HK-2 (cell line): ENCODE measurements around the gene LRBA.
"Not testable (repeated sequence)": the region's sequence is repeated elsewhere in the genome, so short reads cannot be mapped to it uniquely, and the experiment has no call there.

ENCODE experiments used
- DNase-seq: peaks from one replicate; pipeline ENCODE4 v3.0.0-alpha.2; 2018; ENCODE audit not compliant: unreplicated experiment

Gene LRBA

GRCh38 chr4:150973626-150974251, 41.3 kb downstream of the LRBA start:
- DNase-seq = no peak

GRCh38 chr4:150972592-150972991, 42.5 kb downstream of the LRBA start:
- DNase-seq = no peak

- no peak for DNase-seq
Measured at GRCh38 chr4:150971901-150972300, 43.2 kb downstream of the LRBA start.

- no peak for DNase-seq
Measured at GRCh38 chr4:150970685-150971151, 44.4 kb downstream of the LRBA start.

GRCh38 chr4:150964754-150965153, 50.3 kb downstream of the LRBA start:
- no peak for DNase-seq

GRCh38 chr4:150963602-150964345, 51.3 kb downstream of the LRBA start:
- DNase-seq = not testable (repeated sequence)

GRCh38 chr4:150962245-150962644, 52.8 kb downstream of the LRBA start:
- DNase-seq = peak; percentile 41

- DNase-seq = no peak
Measured at GRCh38 chr4:150961566-150961965, 53.5 kb downstream of the LRBA start.

- DNase-seq = peak; percentile 46
Measured at GRCh38 chr4:150960818-150961217, 54.3 kb downstream of the LRBA start.

- no peak for DNase-seq
Measured at GRCh38 chr4:150960079-150960478, 55.0 kb downstream of the LRBA start.

- DNase-seq = not testable (repeated sequence)
Measured at GRCh38 chr4:150957981-150958380, 57.1 kb downstream of the LRBA start.

- DNase-seq = not testable (repeated sequence)
Measured at GRCh38 chr4:150957095-150957494, 58.0 kb downstream of the LRBA start.

GRCh38 chr4:150953916-150954315, 61.2 kb downstream of the LRBA start:
- DNase-seq = not testable (repeated sequence)

- no peak for DNase-seq
Measured at GRCh38 chr4:150952167-150952845, 62.8 kb downstream of the LRBA start.

GRCh38 chr4:150950657-150951288, 64.3 kb downstream of the LRBA start:
- no peak for DNase-seq

- no peak for DNase-seq
Measured at GRCh38 chr4:150949943-150950342, 65.1 kb downstream of the LRBA start.

GRCh38 chr4:150949342-150949741, 65.7 kb downstream of the LRBA start:
- no peak for DNase-seq

GRCh38 chr4:150948710-150949109, 66.4 kb downstream of the LRBA start:
- no peak for DNase-seq

- no peak for DNase-seq
Measured at GRCh38 chr4:150948074-150948473, 67.0 kb downstream of the LRBA start.

GRCh38 chr4:150944660-150945059, 70.4 kb downstream of the LRBA start:
- no peak for DNase-seq

GRCh38 chr4:150943818-150944217, 71.3 kb downstream of the LRBA start:
- no peak for DNase-seq

- DNase-seq = no peak
Measured at GRCh38 chr4:150943126-150943525, 72.0 kb downstream of the LRBA start.
